Osteoblast (primary cell): ENCODE results near the gene PPP1R12A. TPM values are rescaled to one million over a fixed set of nuclear protein-coding genes. Genes with fewer than 3 reads are reported as not detected.
"Not testable (repeated sequence)": the region's sequence is repeated elsewhere in the genome, so short reads cannot be mapped to it uniquely, and the experiment has no call there.

ENCODE experiments used
- DNase-seq: peaks from one replicate; pipeline ENCODE4 v3.0.0; 2011; ENCODE audit warnings: low spot score, mixed read lengths; ENCODE audit not compliant: insufficient read length; ENCODE audit errors: missing footprints
- H2AFZ ChIP-seq: 2 replicates; pipeline ENCODE4 v1.6.0; 2011; ENCODE audit warnings: mild to moderate bottlenecking, low read length
- H3K27ac ChIP-seq: 2 replicates; pipeline ENCODE4 v1.5.1; 2011; ENCODE audit warnings: mild to moderate bottlenecking, low read depth, low read length, moderate library complexity
- H3K27me3 ChIP-seq: 2 replicates; pipeline ENCODE4 v1.6.0; 2012; ENCODE audit warnings: mild to moderate bottlenecking, control low read depth, inconsistent platforms, low read length, moderate library complexity; ENCODE audit not compliant: insufficient read depth
- H3K36me3 ChIP-seq: 2 replicates; pipeline ENCODE4 v1.5.1; 2011; ENCODE audit warnings: mild to moderate bottlenecking, low read length, control low read depth, moderate library complexity; ENCODE audit not compliant: insufficient read depth
- H3K4me1 ChIP-seq: 2 replicates; pipeline ENCODE4 v1.5.1; 2011; ENCODE audit warnings: mild to moderate bottlenecking, low read length, control low read depth, moderate library complexity; ENCODE audit not compliant: insufficient read depth
- H3K4me2 ChIP-seq: 2 replicates; pipeline ENCODE4 v1.6.0; 2011; ENCODE audit warnings: mild to moderate bottlenecking, low read length; ENCODE audit not compliant: insufficient read depth
- H3K4me3 ChIP-seq: fragments of 200-600 bp; sonication (generic); 3 replicates; pipeline ENCODE4 v1.5.1; 2012; ENCODE audit warnings: mild to moderate bottlenecking, low read length, inconsistent platforms; ENCODE audit not compliant: insufficient read depth
- H3K79me2 ChIP-seq: 2 replicates; pipeline ENCODE4 v1.6.0; 2012; ENCODE audit warnings: mild to moderate bottlenecking, low read length, control low read depth, inconsistent platforms; ENCODE audit not compliant: insufficient read depth
- H3K9me3 ChIP-seq: 2 replicates; pipeline ENCODE4 v1.5.1; 2011; ENCODE audit warnings: low read depth, low read length, control low read depth
- H4K20me1 ChIP-seq: 2 replicates; pipeline ENCODE4 v1.6.0; 2012; ENCODE audit warnings: mild to moderate bottlenecking, low read length, control low read depth; ENCODE audit not compliant: insufficient read depth
- CTCF ChIP-seq: IDR thresholded peaks from 2 replicates; pipeline ENCODE4 v1.5.1; 2011; ENCODE audit warnings: mild to moderate bottlenecking, low read depth, low read length, moderate library complexity; ENCODE audit errors: extremely low read depth
- total RNA-seq: library from RNA; depleted of rRNA; stranded (reverse); fragments of >200 nt; gene quantifications from 2 replicates; pipeline ENCODE4 v1.2.3, GENCODE V29; 2012

The PPP1R12A gene
- total RNA-seq, 1 donor = 165 TPM

GRCh38 chr12:79982086-79983062 is 47.5 kb upstream of the PPP1R12A start:
- peak overlapping the region; percentile 71 for H3K4me2 ChIP-seq
- H3K27me3 ChIP-seq = no peaks in the 10 kb centered on the region
- peak overlapping the region; percentile 80 for H3K27ac ChIP-seq
- H3K4me3 ChIP-seq = no peak overlapping the region
- H3K79me2 ChIP-seq = no peaks in the 10 kb centered on the region
- no peak for TF ChIP-seq CTCF
- DNase-seq = no peak
- H3K9me3 ChIP-seq = no peaks in the 10 kb centered on the region
- H4K20me1 ChIP-seq = no peaks in the 10 kb centered on the region
- no peak overlapping the region for H2AFZ ChIP-seq
- H3K4me1 ChIP-seq = peaks cover 34% of the 10 kb centered on the region
- H3K36me3 ChIP-seq = no peaks in the 10 kb centered on the region

- H3K4me2 ChIP-seq = no peak overlapping the region
- H3K79me2 ChIP-seq = no peaks in the 10 kb centered on the region
- no peaks in the 10 kb centered on the region for H3K27me3 ChIP-seq
- no peaks in the 10 kb centered on the region for H3K36me3 ChIP-seq
- H4K20me1 ChIP-seq = no peaks in the 10 kb centered on the region
- DNase-seq = no peak
- no peak overlapping the region for H3K4me3 ChIP-seq
- no peaks in the 10 kb centered on the region for H3K9me3 ChIP-seq
- peaks cover 28% of the 10 kb centered on the region for H3K4me1 ChIP-seq
- H3K27ac ChIP-seq = no peak overlapping the region
- TF ChIP-seq CTCF = no peak
- H2AFZ ChIP-seq = no peak overlapping the region
These were observed 43.8 kb upstream of the PPP1R12A start for GRCh38 chr12:79978692-79979091.

- H3K4me1 ChIP-seq = peaks cover 21% of the 10 kb centered on the region
- not testable (repeated sequence) for H2AFZ ChIP-seq, DNase-seq, H3K9me3 ChIP-seq, H3K4me3 ChIP-seq, H3K36me3 ChIP-seq, H3K4me2 ChIP-seq, H3K27ac ChIP-seq, H4K20me1 ChIP-seq, H3K27me3 ChIP-seq, H3K79me2 ChIP-seq
These were observed 43.1 kb upstream of the PPP1R12A start for GRCh38 chr12:79977856-79978460.

GRCh38 chr12:79975143-79975542 is 40.2 kb upstream of the PPP1R12A start:
- no peak for TF ChIP-seq CTCF
- DNase-seq = no peak
- Histone ChIP-seq H3K79me2 (no peaks in the 10 kb centered on the region), H3K9me3 (no peaks in the 10 kb centered on the region), H2AFZ (peak overlapping the region; percentile 49), H3K4me1 (peaks cover 11% of the 10 kb centered on the region), H3K4me2 (peak overlapping the region; percentile 3), H3K27ac (no peak overlapping the region), H3K27me3 (no peaks in the 10 kb centered on the region), H3K36me3 (no peaks in the 10 kb centered on the region), H3K4me3 (no peak overlapping the region), H4K20me1 (no peaks in the 10 kb centered on the region)
